ENCODE measurements around the gene BTN2A1. TPM values are rescaled to one million over a fixed set of nuclear protein-coding genes. Genes with fewer than 3 reads are reported as not detected.
"Not testable (repeated sequence)": the region's sequence is repeated elsewhere in the genome, so short reads cannot be mapped to it uniquely, and the experiment has no call there.

Gene BTN2A1
- total and polyA plus RNA-seq, 7 experiments from 2014 or later, result 9.7 to 54.6 (median 29.7) TPM

GRCh38 chr6:26414281-26414680 is 43.5 kb upstream of the BTN2A1 start:
- Histone ChIP-seq H3K27ac (ENCODE audit: low read depth, low read length) (no peak overlapping the region), H3K4me1 (ENCODE audit: control insufficient read depth in 2 of 2, insufficient read depth in 2 of 2, low read length in 2 of 2) (no peaks in the 10 kb centered on the region), H3K4me3 (ENCODE audit: low read length) (no peak overlapping the region), H3K27me3 (ENCODE audit: control insufficient read depth in 2 of 2, insufficient read depth in 2 of 2, low read length in 2 of 2) (no peaks in the 10 kb centered on the region), H3K9me3 (ENCODE audit: control insufficient read depth in 2 of 3, low read length in 3 of 3) (peaks cover 0 to 12% (median 0%) of the 10 kb centered on the region in 3 experiments), H3K36me3 (ENCODE audit: control insufficient read depth in 2 of 3, insufficient read depth in 3 of 3, low read length in 3 of 3) (peaks cover 20 to 46% (median 26%) of the 10 kb centered on the region in 3 experiments)
- DNase-seq (no peak), ATAC-seq (no peak)
- H3K9me3 Mint-ChIP-seq, result peaks cover 0 to 33% (median 6%) of the 10 kb centered on the region in 11 donors
- peaks cover 3 to 22% (median 13%) of the 10 kb centered on the region in 7 donors for H3K4me1 Mint-ChIP-seq
- intact Hi-C loops (cut with micrococcal nuclease), result no loop called here
- H3K27ac Mint-ChIP-seq, result peak overlapping the region in 2 of 9 donors; percentile 32 to 65
- H3K27me3 Mint-ChIP-seq, result no peaks in the 10 kb centered on the region
- ChIA-PET POLR2A (interaction anchor here (0.6 to 1.1 kb wide), 3 partner anchors 13 to 60 kb away, joined by 3 read pairs; no protein-coding TSS in a partner anchor), CTCF (no interaction called here)
- no peak overlapping the region for H3K4me3 Mint-ChIP-seq
- peaks cover 4 to 78% (median 64%) of the 10 kb centered on the region in 5 donors for H3K36me3 Mint-ChIP-seq

GRCh38 chr6:26415036-26415614 is 42.6 kb upstream of the BTN2A1 start:
- H3K4me3 Mint-ChIP-seq, result no peak overlapping the region
- ChIA-PET CTCF (no interaction called here), POLR2A (interaction anchor here (0.6 to 1.1 kb wide), 2 partner anchors 14 to 34 kb away, joined by 3 read pairs; no protein-coding TSS in a partner anchor)
- H3K9me3 ChIP-seq (ENCODE audit: control insufficient read depth in 2 of 3, low read length in 3 of 3), result peaks cover 0 to 12% (median 0%) of the 10 kb centered on the region in 3 experiments
- intact Hi-C loops (cut with micrococcal nuclease), result no loop called here
- peaks cover 0 to 33% (median 6%) of the 10 kb centered on the region in 11 donors for H3K9me3 Mint-ChIP-seq
- H3K4me1 Mint-ChIP-seq, result peaks cover 3 to 22% (median 13%) of the 10 kb centered on the region in 7 donors
- H3K27me3 ChIP-seq (ENCODE audit: control insufficient read depth in 2 of 2, insufficient read depth in 2 of 2, low read length in 2 of 2), result no peaks in the 10 kb centered on the region
- ATAC-seq (no peak), DNase-seq (no peak)
- H3K27ac Mint-ChIP-seq, result no peak overlapping the region
- peaks cover 12 to 37% (median 18%) of the 10 kb centered on the region in 3 experiments for H3K36me3 ChIP-seq (ENCODE audit: control insufficient read depth in 2 of 3, insufficient read depth in 3 of 3, low read length in 3 of 3)
- no peak overlapping the region for H3K27ac ChIP-seq (ENCODE audit: low read depth, low read length)
- no peaks in the 10 kb centered on the region for H3K4me1 ChIP-seq (ENCODE audit: control insufficient read depth in 2 of 2, insufficient read depth in 2 of 2, low read length in 2 of 2)
- no peaks in the 10 kb centered on the region for H3K27me3 Mint-ChIP-seq
- no peak overlapping the region for H3K4me3 ChIP-seq (ENCODE audit: low read length)
- peaks cover 4 to 75% (median 56%) of the 10 kb centered on the region in 5 donors for H3K36me3 Mint-ChIP-seq

- Mint-ChIP-seq H3K4me1 (peaks cover 3 to 19% (median 10%) of the 10 kb centered on the region in 7 donors), H3K27ac (peak overlapping the region in 1 of 9 donors; percentile 28), H3K4me3 (no peak overlapping the region), H3K36me3 (peaks cover under 1 to 73% (median 52%) of the 10 kb centered on the region in 5 donors), H3K9me3 (peaks cover 0 to 33% (median 6%) of the 10 kb centered on the region in 11 donors), H3K27me3 (no peaks in the 10 kb centered on the region)
- DNase-seq, result no peak
- intact Hi-C loops (cut with micrococcal nuclease), result no loop called here
- peaks cover 0 to 12% (median 0%) of the 10 kb centered on the region in 3 experiments for H3K9me3 ChIP-seq (ENCODE audit: control insufficient read depth in 2 of 3, low read length in 3 of 3)
- H3K27ac ChIP-seq (ENCODE audit: low read depth, low read length), result no peak overlapping the region
- CTCF ChIA-PET, result no interaction called here
- ATAC-seq, result no peak
- H3K4me3 ChIP-seq (ENCODE audit: low read length), result no peak overlapping the region
- POLR2A ChIA-PET, result interaction anchor here (1.0 kb wide), 1 partner anchor 224 kb away, joined by 3 read pairs; no protein-coding TSS in a partner anchor
- H3K4me1 ChIP-seq (ENCODE audit: control insufficient read depth in 2 of 2, insufficient read depth in 2 of 2, low read length in 2 of 2), result peaks cover 2 to 5% of the 10 kb centered on the region in 2 donors
- H3K27me3 ChIP-seq (ENCODE audit: control insufficient read depth in 2 of 2, insufficient read depth in 2 of 2, low read length in 2 of 2), result no peaks in the 10 kb centered on the region
- H3K36me3 ChIP-seq (ENCODE audit: control insufficient read depth in 2 of 3, insufficient read depth in 3 of 3, low read length in 3 of 3), result peaks cover 8 to 34% (median 15%) of the 10 kb centered on the region in 3 experiments
Observed at GRCh38 chr6:26415791-26416190, 42.0 kb upstream of the BTN2A1 start.

- Mint-ChIP-seq H3K4me3 (no peak overlapping the region), H3K4me1 (peaks cover 3 to 18% (median 9%) of the 10 kb centered on the region in 7 donors), H3K27me3 (no peaks in the 10 kb centered on the region), H3K9me3 (peaks cover 0 to 33% (median 6%) of the 10 kb centered on the region in 11 donors), H3K36me3 (peaks cover 0 to 69% (median 47%) of the 10 kb centered on the region in 5 donors), H3K27ac (no peak overlapping the region)
- H3K36me3 ChIP-seq (ENCODE audit: control insufficient read depth in 2 of 3, insufficient read depth in 3 of 3, low read length in 3 of 3), result peaks cover 3 to 30% (median 10%) of the 10 kb centered on the region in 3 experiments
- peaks cover 5 to 9% of the 10 kb centered on the region in 2 donors for H3K4me1 ChIP-seq (ENCODE audit: control insufficient read depth in 2 of 2, insufficient read depth in 2 of 2, low read length in 2 of 2)
- CTCF ChIA-PET, result interaction anchor here (1.0 kb wide), 1 partner anchor 77 kb away, joined by 3 read pairs; no protein-coding TSS in a partner anchor
- no peak for DNase-seq
- no peaks in the 10 kb centered on the region for H3K27me3 ChIP-seq (ENCODE audit: control insufficient read depth in 2 of 2, insufficient read depth in 2 of 2, low read length in 2 of 2)
- intact Hi-C loops (cut with micrococcal nuclease), result no loop called here
- no peak for ATAC-seq
- H3K9me3 ChIP-seq (ENCODE audit: control insufficient read depth in 2 of 3, low read length in 3 of 3), result peaks cover 0 to 12% (median 0%) of the 10 kb centered on the region in 3 experiments
- H3K27ac ChIP-seq (ENCODE audit: low read depth, low read length), result no peak overlapping the region
- H3K4me3 ChIP-seq (ENCODE audit: low read length), result no peak overlapping the region
- POLR2A ChIA-PET, result interaction anchor here (1.0 kb wide), 1 partner anchor 224 kb away, joined by 3 read pairs; no protein-coding TSS in a partner anchor
Observed at GRCh38 chr6:26416288-26416687, 41.5 kb upstream of the BTN2A1 start.

GRCh38 chr6:26418077-26418476 is 39.7 kb upstream of the BTN2A1 start:
- Histone ChIP-seq H3K9me3 (ENCODE audit: control insufficient read depth in 2 of 3, low read length in 3 of 3) (peaks cover 0 to 12% (median 0%) of the 10 kb centered on the region in 3 experiments), H3K36me3 (ENCODE audit: control insufficient read depth in 2 of 3, insufficient read depth in 3 of 3, low read length in 3 of 3) (peaks cover 0 to 12% (median 0%) of the 10 kb centered on the region in 3 experiments)
- peaks cover 3 to 14% (median 5%) of the 10 kb centered on the region in 7 donors for H3K4me1 Mint-ChIP-seq
- DNase-seq; H3K27ac ChIP-seq (ENCODE audit: low read depth, low read length); POLR2A ChIA-PET; intact Hi-C loops (cut with micrococcal nuclease); H3K27ac Mint-ChIP-seq; H3K27me3 Mint-ChIP-seq; ATAC-seq; H3K4me3 ChIP-seq (ENCODE audit: low read length); H3K27me3 ChIP-seq (ENCODE audit: control insufficient read depth in 2 of 2, insufficient read depth in 2 of 2, low read length in 2 of 2); H3K4me3 Mint-ChIP-seq; H3K4me1 ChIP-seq (ENCODE audit: control insufficient read depth in 2 of 2, insufficient read depth in 2 of 2, low read length in 2 of 2): not testable (repeated sequence)
- peaks cover 0 to 33% (median 6%) of the 10 kb centered on the region in 11 donors for H3K9me3 Mint-ChIP-seq
- CTCF ChIA-PET, result interaction anchor here (0.7 kb wide), 1 partner anchor 14 kb away, joined by 3 read pairs; no protein-coding TSS in a partner anchor
- peaks cover 0 to 61% (median 38%) of the 10 kb centered on the region in 5 donors for H3K36me3 Mint-ChIP-seq

- H3K27me3 Mint-ChIP-seq; ATAC-seq; POLR2A ChIA-PET; H3K27ac ChIP-seq (ENCODE audit: low read depth, low read length); intact Hi-C loops (cut with micrococcal nuclease); H3K4me3 Mint-ChIP-seq; H3K27me3 ChIP-seq (ENCODE audit: control insufficient read depth in 2 of 2, insufficient read depth in 2 of 2, low read length in 2 of 2); DNase-seq; H3K4me1 ChIP-seq (ENCODE audit: control insufficient read depth in 2 of 2, insufficient read depth in 2 of 2, low read length in 2 of 2); H3K36me3 ChIP-seq (ENCODE audit: control insufficient read depth in 2 of 3, insufficient read depth in 3 of 3, low read length in 3 of 3); H3K4me3 ChIP-seq (ENCODE audit: low read length): not testable (repeated sequence)
- Mint-ChIP-seq H3K9me3 (peaks cover 0 to 33% (median 6%) of the 10 kb centered on the region in 11 donors), H3K27ac (peak overlapping the region in 2 of 9 donors; percentile 28 to 73), H3K36me3 (peaks cover 0 to 53% (median 31%) of the 10 kb centered on the region in 5 donors), H3K4me1 (peaks cover under 1 to 11% (median 5%) of the 10 kb centered on the region in 7 donors)
- CTCF ChIA-PET, result interaction anchor here (0.9 kb wide), 1 partner anchor 79 kb away, joined by 4 read pairs; no protein-coding TSS in a partner anchor
- H3K9me3 ChIP-seq (ENCODE audit: control insufficient read depth in 2 of 3, low read length in 3 of 3), result peaks cover 0 to 12% (median 0%) of the 10 kb centered on the region in 3 experiments
Observed at GRCh38 chr6:26418795-26419194, 39.0 kb upstream of the BTN2A1 start.

All from naive thymus-derived CD4-positive, alpha-beta T cell (primary cell).